ENCODE data around the gene SHFL. TPM values are rescaled to one million over a fixed set of nuclear protein-coding genes. Genes with fewer than 3 reads are reported as not detected.

Gene SHFL
- total RNA-seq, 1 experiment from 2014 or later = 21.1 TPM

GRCh38 chr19:10104665-10105508 lies 18.8 kb downstream of the SHFL start:
- Mint-ChIP-seq H3K4me1 (peaks cover 4 to 16% of the 10 kb centered on the region in 2 experiments; a peak in 3 of 4 replicates), H3K9me3 (no peaks in the 10 kb centered on the region; a peak in 1 of 5 replicates), H3K4me3 (peak overlapping the region in 1 of 2 experiments; percentile 94; a peak in 3 of 5 replicates), H3K27me3 (ENCODE audit: low read depth) (peaks cover 7% of the 10 kb centered on the region), H3K27ac (no peak overlapping the region), H3K36me3 (ENCODE audit: insufficient read depth in 1 of 3, low read depth in 3 of 3) (peaks cover 26 to 33% (median 33%) of the 10 kb centered on the region in 3 experiments)
- Histone ChIP-seq H3K9ac (ENCODE audit: extremely low read depth, insufficient read length, low read length) (no peak overlapping the region), H2AK5ac (ENCODE audit: insufficient read length, low read length) (no peak overlapping the region), H3K4me2 (ENCODE audit: insufficient read depth, insufficient read length, low read length) (no peak overlapping the region), H3T11ph (ENCODE audit: low read length) (no peak overlapping the region), H3K79me1 (ENCODE audit: insufficient read depth, low read depth, low read length, poor library complexity, severe bottlenecking) (no peaks in the 10 kb centered on the region), H2BK15ac (ENCODE audit: low read depth, low read length) (no peak overlapping the region), H3K27me3 (ENCODE audit: insufficient read depth, low read length) (no peaks in the 10 kb centered on the region), H3K23me2 (ENCODE audit: insufficient read length, low read depth, low read length, poor library complexity, severe bottlenecking) (peaks cover 7% of the 10 kb centered on the region), H3K4ac (ENCODE audit: low read depth, low read length) (no peak overlapping the region), H4K8ac (replicated peaks; ENCODE audit: insufficient read length, low read depth, low read length) (no peak overlapping the region), H4K91ac (ENCODE audit: insufficient read length, low read depth, low read length) (no peak overlapping the region), H3K23ac (ENCODE audit: insufficient read length, low read depth, low read length) (no peak overlapping the region), H3K4me1 (ENCODE audit: insufficient read depth, low read length) (no peaks in the 10 kb centered on the region; the same call in 1 of the 2 replicates), H2BK5ac (ENCODE audit: insufficient read length, low read length) (no peak overlapping the region), H4K20me1 (ENCODE audit: control insufficient read depth, insufficient read depth, insufficient read length) (no peaks in the 10 kb centered on the region), H4K5ac (ENCODE audit: insufficient read length, low read depth, low read length) (no peak overlapping the region), H3K9me3 (ENCODE audit: control insufficient read depth, low read depth, low read length) (no peaks in the 10 kb centered on the region), H2BK12ac (ENCODE audit: insufficient read length, low read depth, low read length) (no peak overlapping the region), H3K56ac (ENCODE audit: insufficient read length, low read depth, low read length) (no peak overlapping the region), H2AFZ (ENCODE audit: low read length) (no peak overlapping the region), H2BK120ac (ENCODE audit: low read depth, low read length, poor library complexity, severe bottlenecking) (no peak overlapping the region), H3K14ac (ENCODE audit: insufficient read depth, low read length) (no peak overlapping the region), H3K79me2 (ENCODE audit: insufficient read depth, low read length) (peaks cover 7% of the 10 kb centered on the region; the same call in 1 of the 2 replicates), H2BK20ac (ENCODE audit: low read depth, low read length, poor library complexity, severe bottlenecking) (no peak overlapping the region), H3K18ac (ENCODE audit: insufficient read length, low read depth, low read length) (no peak overlapping the region), H3K27ac (ENCODE audit: insufficient read length, low read depth, low read length) (no peak overlapping the region)
- no peak for DNase-seq
- TF ChIP-seq CTCF (conservative IDR thresholded peaks at IDR 0.05) = no peak
- WGBS (ENCODE audit: extremely low coverage, insufficient read length, low lambda C conversion rate) = no CpG with 5 or more reads among the region's 15 CpGs

Measured in H9 (cell line).